ENCODE results near the gene TNIK.
"Not testable (repeated sequence)": the region's sequence is repeated elsewhere in the genome, so short reads cannot be mapped to it uniquely, and the experiment has no call there.

TNIK gene

GRCh38 chr3:171453180-171453886 is 6.9 kb downstream of the TNIK start:
- DNase-seq (ENCODE audit: insufficient read length, low spot score) (no peak), FAIRE-seq (no peak)
- no peak for TF ChIP-seq TAF1 (IDR thresholded peaks at IDR 0.05; ENCODE audit: low read depth, low read length)
- TF ChIP-seq POLR2AphosphoS5 (IDR thresholded peaks at IDR 0.05; ENCODE audit: low read depth, low read length) = no peak
- no peak for TF ChIP-seq POU2F2 (IDR thresholded peaks at IDR 0.05; ENCODE audit: low read depth, low read length)
- no peak for TF ChIP-seq PAX5 (IDR thresholded peaks at IDR 0.05; ENCODE audit: insufficient read depth, low read length, severe bottlenecking)
- no peak for TF ChIP-seq POLR2A (IDR thresholded peaks at IDR 0.05; ENCODE audit: low read depth, low read length)
- TF ChIP-seq SPI1 (IDR thresholded peaks at IDR 0.05; ENCODE audit: low read depth, low read length) = no peak

GRCh38 chr3:171452328-171452727 is 7.9 kb downstream of the TNIK start:
- TF ChIP-seq POLR2A (IDR thresholded peaks at IDR 0.05; ENCODE audit: low read depth, low read length) (no peak), TAF1 (IDR thresholded peaks at IDR 0.05; ENCODE audit: low read depth, low read length) (no peak), POLR2AphosphoS5 (IDR thresholded peaks at IDR 0.05; ENCODE audit: low read depth, low read length) (no peak), SPI1 (IDR thresholded peaks at IDR 0.05; ENCODE audit: low read depth, low read length) (no peak), POU2F2 (IDR thresholded peaks at IDR 0.05; ENCODE audit: low read depth, low read length) (no peak), PAX5 (IDR thresholded peaks at IDR 0.05; ENCODE audit: insufficient read depth, low read length, severe bottlenecking) (no peak)
- FAIRE-seq (no peak), DNase-seq (ENCODE audit: insufficient read length, low spot score) (no peak)

GRCh38 chr3:171451915-171452314 is 8.3 kb downstream of the TNIK start:
- FAIRE-seq = no peak
- DNase-seq (ENCODE audit: insufficient read length, low spot score) = no peak
- TF ChIP-seq PAX5 (IDR thresholded peaks at IDR 0.05; ENCODE audit: insufficient read depth, low read length, severe bottlenecking) (no peak), TAF1 (IDR thresholded peaks at IDR 0.05; ENCODE audit: low read depth, low read length) (no peak), POLR2A (IDR thresholded peaks at IDR 0.05; ENCODE audit: low read depth, low read length) (no peak), SPI1 (IDR thresholded peaks at IDR 0.05; ENCODE audit: low read depth, low read length) (no peak), POU2F2 (IDR thresholded peaks at IDR 0.05; ENCODE audit: low read depth, low read length) (no peak), POLR2AphosphoS5 (IDR thresholded peaks at IDR 0.05; ENCODE audit: low read depth, low read length) (no peak)

- FAIRE-seq; DNase-seq (ENCODE audit: insufficient read length, low spot score): not testable (repeated sequence)
Measured at GRCh38 chr3:171447579-171447891, 12.7 kb downstream of the TNIK start.

GRCh38 chr3:171446801-171447578 is 13.2 kb downstream of the TNIK start:
- TF ChIP-seq TAF1 (IDR thresholded peaks at IDR 0.05; ENCODE audit: low read depth, low read length) (no peak), POLR2A (IDR thresholded peaks at IDR 0.05; ENCODE audit: low read depth, low read length) (no peak), PAX5 (IDR thresholded peaks at IDR 0.05; ENCODE audit: insufficient read depth, low read length, severe bottlenecking) (no peak), POLR2AphosphoS5 (IDR thresholded peaks at IDR 0.05; ENCODE audit: low read depth, low read length) (no peak), POU2F2 (IDR thresholded peaks at IDR 0.05; ENCODE audit: low read depth, low read length) (no peak), SPI1 (IDR thresholded peaks at IDR 0.05; ENCODE audit: low read depth, low read length) (no peak)
- FAIRE-seq = no peak
- DNase-seq (ENCODE audit: insufficient read length, low spot score) = no peak

- FAIRE-seq = no peak
- DNase-seq (ENCODE audit: insufficient read length, low spot score) = no peak
Measured at GRCh38 chr3:171446301-171446700, 13.9 kb downstream of the TNIK start.

GRCh38 chr3:171445620-171446204 is 14.5 kb downstream of the TNIK start:
- no peak for FAIRE-seq
- TF ChIP-seq POLR2A (IDR thresholded peaks at IDR 0.05; ENCODE audit: low read depth, low read length) (no peak), POU2F2 (IDR thresholded peaks at IDR 0.05; ENCODE audit: low read depth, low read length) (no peak), PAX5 (IDR thresholded peaks at IDR 0.05; ENCODE audit: insufficient read depth, low read length, severe bottlenecking) (no peak), POLR2AphosphoS5 (IDR thresholded peaks at IDR 0.05; ENCODE audit: low read depth, low read length) (no peak), SPI1 (IDR thresholded peaks at IDR 0.05; ENCODE audit: low read depth, low read length) (no peak), TAF1 (IDR thresholded peaks at IDR 0.05; ENCODE audit: low read depth, low read length) (no peak)
- no peak for DNase-seq (ENCODE audit: insufficient read length, low spot score)

More at GRCh38 chr3:171446301-171446700, 13.9 kb downstream of the TNIK start:
- TF ChIP-seq POU2F2 (IDR thresholded peaks at IDR 0.05; ENCODE audit: low read depth, low read length) (no peak), POLR2A (IDR thresholded peaks at IDR 0.05; ENCODE audit: low read depth, low read length) (no peak), SPI1 (IDR thresholded peaks at IDR 0.05; ENCODE audit: low read depth, low read length) (no peak), TAF1 (IDR thresholded peaks at IDR 0.05; ENCODE audit: low read depth, low read length) (no peak), POLR2AphosphoS5 (IDR thresholded peaks at IDR 0.05; ENCODE audit: low read depth, low read length) (no peak), PAX5 (IDR thresholded peaks at IDR 0.05; ENCODE audit: insufficient read depth, low read length, severe bottlenecking) (no peak)

GRCh38 chr3:171444001-171444690 is 16.1 kb downstream of the TNIK start:
- no peak for DNase-seq (ENCODE audit: insufficient read length, low spot score)
- TF ChIP-seq POLR2AphosphoS5 (IDR thresholded peaks at IDR 0.05; ENCODE audit: low read depth, low read length) (no peak), POLR2A (IDR thresholded peaks at IDR 0.05; ENCODE audit: low read depth, low read length) (no peak), TAF1 (IDR thresholded peaks at IDR 0.05; ENCODE audit: low read depth, low read length) (no peak), POU2F2 (IDR thresholded peaks at IDR 0.05; ENCODE audit: low read depth, low read length) (no peak), PAX5 (IDR thresholded peaks at IDR 0.05; ENCODE audit: insufficient read depth, low read length, severe bottlenecking) (no peak), SPI1 (IDR thresholded peaks at IDR 0.05; ENCODE audit: low read depth, low read length) (no peak)
- no peak for FAIRE-seq

Data from GM12891 (cell line).